Lower leg skin (tissue), 3 donors: Measurements from ENCODE around the gene TUBB2B.

Source experiments
- CTCF ChIP-seq, 3 donors: fragments of 450-650 bp; IDR thresholded peaks; one replicate each; pipeline ENCODE4 v1.5.1; 2016; ENCODE audit warnings: antibody characterized with exemption in 3 of 3, mild to moderate bottlenecking in 3 of 3, moderate library complexity in 2 of 3
- POLR2A ChIP-seq, 2 donors: fragments of 450-650 bp; IDR thresholded peaks; one replicate each; pipeline ENCODE4 v1.6.1; 2016 to 2017; ENCODE audit warnings: antibody characterized with exemption in 2 of 2, mild to moderate bottlenecking in 1 of 2, moderate library complexity in 1 of 2

DNA sequence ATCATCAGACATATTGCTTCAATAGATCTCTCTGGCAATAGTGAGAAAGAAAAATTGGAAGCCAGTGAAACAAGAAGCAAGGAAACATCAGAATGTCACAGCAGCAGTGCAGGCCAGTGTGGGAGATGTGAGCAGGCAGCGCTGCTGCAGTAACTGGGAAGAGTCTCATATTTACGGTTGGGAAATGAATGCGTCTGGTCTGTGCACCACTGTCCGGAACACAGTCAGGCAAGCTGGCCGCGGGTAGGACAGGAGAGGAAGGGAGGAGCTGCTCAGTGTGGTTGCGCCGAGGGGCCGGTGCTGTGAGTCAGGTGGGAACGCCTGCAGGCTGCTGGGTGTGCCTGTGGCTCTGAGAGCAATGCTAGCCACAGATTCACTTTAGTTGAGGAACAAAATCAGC is 24.9 kb upstream of the TUBB2B start:
- no peak for TF ChIP-seq CTCF (IDR thresholded peaks at IDR 0.05)
- no peak for TF ChIP-seq POLR2A (IDR thresholded peaks at IDR 0.05)
